ENCODE data around the gene HSPG2. TPM values are rescaled to one million over a fixed set of nuclear protein-coding genes. Genes with fewer than 3 reads are reported as not detected.

Gene HSPG2
- total RNA-seq, 1 donor from 2014 or later, result 221 TPM

DNA sequence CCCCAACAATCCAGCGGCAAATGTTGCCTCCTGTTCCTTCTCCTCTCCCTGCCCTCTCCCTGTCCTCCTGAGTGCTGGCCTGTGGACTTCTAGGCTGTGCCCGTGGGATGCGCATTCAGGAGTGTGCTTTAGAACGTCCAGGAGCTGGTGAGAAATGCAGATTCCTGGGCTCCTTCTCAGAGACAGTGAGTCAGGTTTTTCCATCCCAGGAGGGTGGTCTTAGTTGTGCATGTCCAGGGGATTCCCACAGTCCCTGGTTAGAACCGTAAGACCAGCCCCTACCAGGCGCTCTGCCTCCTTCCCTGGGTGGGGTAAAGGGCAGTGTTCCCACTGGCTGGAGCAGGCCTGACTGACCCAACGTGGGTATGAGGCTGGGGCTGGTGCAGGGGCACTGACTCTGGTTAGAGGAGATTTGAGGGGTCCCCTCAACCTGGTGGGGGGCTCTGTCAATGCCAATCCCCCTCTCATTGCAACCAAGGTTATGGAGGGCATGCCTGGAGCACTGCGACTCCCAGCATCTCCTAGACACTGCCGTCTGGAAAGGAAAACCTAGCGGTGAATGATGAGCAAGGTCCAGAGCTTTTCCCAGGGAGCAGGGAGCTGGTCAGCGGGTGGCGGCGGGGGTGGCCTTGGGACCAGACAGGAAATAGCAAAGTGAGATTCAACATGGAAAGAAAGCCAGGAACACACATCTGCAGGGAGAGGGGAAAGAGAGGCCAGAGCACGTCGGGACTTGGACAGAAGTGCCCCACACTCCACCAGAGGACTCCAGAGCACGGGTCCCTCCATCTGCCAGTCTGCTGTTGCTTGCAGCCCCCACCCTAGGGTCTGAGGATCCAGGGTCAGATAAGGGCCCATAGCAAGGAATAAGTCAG is 38.5 kb downstream of the HSPG2 start:
- TF ChIP-seq, protein P1, sequence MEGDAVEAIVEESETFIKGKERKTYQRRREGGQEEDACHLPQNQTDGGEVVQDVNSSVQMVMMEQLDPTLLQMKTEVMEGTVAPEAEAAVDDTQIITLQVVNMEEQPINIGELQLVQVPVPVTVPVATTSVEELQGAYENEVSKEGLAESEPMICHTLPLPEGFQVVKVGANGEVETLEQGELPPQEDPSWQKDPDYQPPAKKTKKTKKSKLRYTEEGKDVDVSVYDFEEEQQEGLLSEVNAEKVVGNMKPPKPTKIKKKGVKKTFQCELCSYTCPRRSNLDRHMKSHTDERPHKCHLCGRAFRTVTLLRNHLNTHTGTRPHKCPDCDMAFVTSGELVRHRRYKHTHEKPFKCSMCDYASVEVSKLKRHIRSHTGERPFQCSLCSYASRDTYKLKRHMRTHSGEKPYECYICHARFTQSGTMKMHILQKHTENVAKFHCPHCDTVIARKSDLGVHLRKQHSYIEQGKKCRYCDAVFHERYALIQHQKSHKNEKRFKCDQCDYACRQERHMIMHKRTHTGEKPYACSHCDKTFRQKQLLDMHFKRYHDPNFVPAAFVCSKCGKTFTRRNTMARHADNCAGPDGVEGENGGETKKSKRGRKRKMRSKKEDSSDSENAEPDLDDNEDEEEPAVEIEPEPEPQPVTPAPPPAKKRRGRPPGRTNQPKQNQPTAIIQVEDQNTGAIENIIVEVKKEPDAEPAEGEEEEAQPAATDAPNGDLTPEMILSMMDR (IDR thresholded peaks at IDR 0.05; ENCODE audit: unreplicated experiment), result no peak
- peaks cover 46% of the 10 kb centered on the region for H3K4me1 Mint-ChIP-seq
- H3K9me3 Mint-ChIP-seq, result no peaks in the 10 kb centered on the region
- peaks cover 2% of the 10 kb centered on the region for H3K36me3 Mint-ChIP-seq
- no peak for DNase-seq (ENCODE audit: low spot score in 2 of 2, unreplicated experiment in 2 of 2)
- H3K27me3 Mint-ChIP-seq (ENCODE audit: low read depth), result no peaks in the 10 kb centered on the region
- no peak overlapping the region for H3K4me3 Mint-ChIP-seq
- peak overlapping the region; percentile 83 for H3K27ac Mint-ChIP-seq

GRCh38 chr1:21897844-21898243 is 39.3 kb downstream of the HSPG2 start:
- Mint-ChIP-seq H3K36me3 (peaks cover 2% of the 10 kb centered on the region), H3K4me3 (no peak overlapping the region), H3K9me3 (no peaks in the 10 kb centered on the region), H3K4me1 (peaks cover 45% of the 10 kb centered on the region), H3K27me3 (ENCODE audit: low read depth) (no peaks in the 10 kb centered on the region), H3K27ac (no peak overlapping the region)
- TF ChIP-seq, protein P1 (IDR thresholded peaks at IDR 0.05; ENCODE audit: unreplicated experiment), result no peak
- DNase-seq (ENCODE audit: low spot score in 2 of 2, unreplicated experiment in 2 of 2), result no peak

DNA sequence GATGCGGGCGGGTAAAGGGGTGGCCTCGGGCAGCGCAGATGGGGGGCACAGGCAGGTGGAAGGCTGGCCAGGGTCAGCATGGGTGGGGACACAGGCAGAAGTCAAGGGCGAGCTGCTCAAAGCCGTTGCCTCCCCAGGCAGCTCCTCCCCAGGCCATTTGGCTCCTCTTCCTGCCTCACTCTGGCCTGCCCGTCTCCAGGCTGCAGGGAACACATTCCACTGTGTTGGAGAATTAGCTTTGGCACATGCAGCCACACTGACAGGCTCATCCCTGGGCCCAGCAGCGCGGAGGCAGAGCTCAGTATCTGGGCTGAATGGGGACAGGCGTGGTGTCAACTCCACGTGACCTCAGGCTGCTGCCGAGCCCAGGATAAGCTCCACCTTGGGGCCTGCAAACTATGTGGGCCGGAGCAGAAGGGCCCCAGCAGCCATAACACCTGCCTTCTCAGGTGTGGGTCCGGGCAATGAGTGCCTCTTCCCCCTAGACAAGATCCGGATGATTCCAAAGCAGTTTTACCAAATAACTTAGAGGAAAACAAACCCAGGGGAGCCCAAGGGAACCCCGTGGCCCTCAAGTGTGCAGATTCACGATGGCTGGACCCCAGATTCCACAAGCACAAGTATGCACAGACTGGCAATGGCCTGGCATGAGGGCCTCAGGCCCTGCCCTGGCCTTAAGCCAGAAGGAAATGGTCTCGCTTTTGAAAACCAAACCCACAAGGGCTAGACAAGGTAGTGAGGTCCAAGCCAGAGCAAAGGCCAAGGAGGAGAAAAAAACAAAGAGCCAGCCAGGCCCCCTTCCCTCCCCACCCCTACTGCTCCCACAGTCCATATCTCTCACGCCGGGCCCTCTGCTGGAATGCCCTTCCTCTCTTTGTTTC is 40.2 kb downstream of the HSPG2 start:
- Mint-ChIP-seq H3K4me1 (peaks cover 43% of the 10 kb centered on the region), H3K27ac (peak overlapping the region; percentile 86), H3K9me3 (no peaks in the 10 kb centered on the region), H3K36me3 (peaks cover 2% of the 10 kb centered on the region), H3K27me3 (ENCODE audit: low read depth) (no peaks in the 10 kb centered on the region), H3K4me3 (no peak overlapping the region)
- TF ChIP-seq, protein P1 (IDR thresholded peaks at IDR 0.05; ENCODE audit: unreplicated experiment), result no peak
- DNase-seq (ENCODE audit: low spot score in 2 of 2, unreplicated experiment in 2 of 2), result no peak

- Mint-ChIP-seq H3K9me3 (no peaks in the 10 kb centered on the region), H3K4me3 (no peak overlapping the region), H3K27ac (no peak overlapping the region), H3K27me3 (ENCODE audit: low read depth) (no peaks in the 10 kb centered on the region), H3K36me3 (peaks cover 4% of the 10 kb centered on the region), H3K4me1 (peaks cover 35% of the 10 kb centered on the region)
- TF ChIP-seq, protein P1 (IDR thresholded peaks at IDR 0.05; ENCODE audit: unreplicated experiment), result no peak
- no peak for DNase-seq (ENCODE audit: low spot score in 2 of 2, unreplicated experiment in 2 of 2)
Observed at GRCh38 chr1:21896026-21896425, 41.1 kb downstream of the HSPG2 start.

GRCh38 chr1:21894034-21894881 is 42.9 kb downstream of the HSPG2 start:
- Mint-ChIP-seq H3K9me3 (no peaks in the 10 kb centered on the region), H3K4me3 (no peak overlapping the region), H3K27me3 (ENCODE audit: low read depth) (no peaks in the 10 kb centered on the region), H3K36me3 (peaks cover 3% of the 10 kb centered on the region), H3K27ac (peak overlapping the region; percentile 62), H3K4me1 (peaks cover 23% of the 10 kb centered on the region)
- no peak for DNase-seq (ENCODE audit: low spot score in 2 of 2, unreplicated experiment in 2 of 2)
- TF ChIP-seq, protein P1 (IDR thresholded peaks at IDR 0.05; ENCODE audit: unreplicated experiment), result no peak

All from mesothelial cell of epicardium (in vitro differentiated cells).